AG09319 (cell line): ENCODE results near the gene CALD1.

ENCODE experiments used
- DNase-seq: peaks from one replicate; pipeline ENCODE4 v3.0.0-alpha.2; 2010; ENCODE audit warnings: low read depth; ENCODE audit errors: extremely low read depth
- CTCF ChIP-seq: IDR thresholded peaks from 2 replicates; pipeline ENCODE4 v1.5.1; 2011; ENCODE audit warnings: low read depth, mild to moderate bottlenecking, inconsistent platforms, low read length, moderate library complexity

CALD1 gene

DNA sequence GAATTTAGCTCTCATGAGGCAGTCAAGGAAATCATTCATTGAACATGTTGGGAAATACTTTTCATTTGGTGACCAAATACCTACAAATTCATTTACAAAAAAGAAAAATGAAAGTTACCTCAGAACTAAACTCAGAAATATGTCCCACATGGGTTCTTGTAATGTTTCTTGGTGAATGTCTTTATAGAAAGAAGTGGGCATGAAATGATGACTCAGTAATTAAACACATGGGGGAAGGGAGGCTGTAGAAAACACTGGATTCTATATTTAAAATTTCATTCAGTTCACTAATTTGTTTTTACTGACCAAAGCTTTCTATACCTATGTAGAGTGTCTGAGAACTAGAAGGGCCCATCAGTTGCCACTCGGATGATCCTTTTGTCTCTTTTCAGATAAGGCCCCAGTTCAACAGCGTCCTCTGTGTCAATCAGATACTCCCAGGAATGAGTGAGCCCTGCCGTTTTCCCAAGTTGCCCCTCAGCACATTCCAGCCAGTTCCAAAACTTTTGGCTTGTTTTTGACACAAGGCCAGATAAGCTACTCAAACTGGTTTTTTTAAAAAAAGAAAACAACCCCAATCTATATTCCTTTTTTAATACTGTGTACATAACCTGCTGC is 157.6 kb downstream of the CALD1 start:
- no peak for TF ChIP-seq CTCF
- no peak for DNase-seq

DNA sequence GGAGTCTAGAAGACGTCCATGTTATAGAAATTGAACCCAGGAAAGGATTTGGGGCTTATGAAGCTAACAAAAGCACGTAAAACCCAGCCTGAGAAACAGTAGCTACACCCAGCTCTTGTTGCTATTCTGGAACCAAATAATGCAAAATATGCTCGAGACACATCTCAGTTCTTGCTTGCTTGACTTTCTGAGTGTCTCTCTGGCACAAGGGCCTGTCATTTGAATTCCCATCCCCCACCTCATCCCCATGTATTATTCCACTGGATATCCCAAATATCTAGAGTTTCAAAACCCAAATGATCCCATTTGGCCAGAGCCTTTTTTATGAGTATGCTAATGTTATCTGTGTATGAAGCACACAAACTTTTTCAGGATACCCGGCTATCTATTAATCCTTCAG is 158.7 kb downstream of the CALD1 start:
- DNase-seq: no peak
- TF ChIP-seq CTCF: no peak

DNA sequence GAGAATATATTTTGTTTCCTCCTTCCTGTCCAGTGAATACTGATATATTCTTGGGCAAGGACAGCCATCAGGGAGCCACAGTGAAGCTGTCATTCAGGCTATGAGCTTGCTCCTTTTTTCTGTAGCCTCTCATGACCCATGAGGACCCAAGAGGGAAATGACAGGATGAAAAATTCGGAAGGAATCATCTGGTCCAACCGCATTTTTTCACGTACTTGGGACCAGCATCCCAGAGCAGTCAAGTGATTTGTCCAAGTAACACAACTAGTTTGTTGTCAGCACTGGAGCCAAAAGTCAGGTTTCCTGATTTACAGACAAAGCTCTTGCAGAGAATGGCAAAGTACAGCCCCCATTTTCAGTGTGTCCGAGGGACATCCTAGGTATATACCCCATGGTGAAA is 159.7 kb downstream of the CALD1 start:
- no peak for TF ChIP-seq CTCF
- no peak for DNase-seq

- no peak for DNase-seq
- no peak for TF ChIP-seq CTCF
These were observed 161.3 kb downstream of the CALD1 start for GRCh38 chr7:134940729-134941128.

DNA sequence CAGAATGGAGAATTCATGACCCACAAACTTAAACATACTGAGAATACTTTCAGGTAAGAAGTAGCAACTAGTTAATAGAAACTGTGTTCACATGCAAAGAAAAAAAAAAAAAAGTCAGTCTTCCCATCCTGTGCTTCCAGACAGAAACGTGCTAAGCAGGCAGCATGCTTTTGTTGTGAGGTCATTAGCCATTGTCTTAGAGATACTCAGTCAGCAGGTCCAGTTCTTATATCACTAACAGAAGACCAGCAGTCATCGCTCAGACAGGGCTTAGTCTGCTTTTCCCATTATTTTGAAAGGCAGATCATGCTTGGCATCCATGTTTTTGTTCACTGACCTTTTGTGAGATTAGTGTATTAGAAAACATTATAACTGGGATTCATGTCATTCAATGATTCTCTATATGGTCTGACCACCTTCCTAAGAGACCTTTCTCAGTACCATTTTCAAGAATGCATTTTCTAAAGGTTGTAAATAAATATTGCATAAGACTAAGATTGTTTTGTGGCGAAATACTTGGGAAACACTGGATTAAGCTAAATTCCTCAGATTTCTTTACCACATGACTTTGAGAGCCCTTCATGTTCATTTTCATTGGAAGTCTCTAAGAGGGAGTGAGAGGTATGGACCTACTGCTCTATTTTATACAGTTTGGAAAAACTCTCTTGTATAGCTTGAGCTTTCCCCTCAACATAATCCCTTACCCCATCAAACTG is 161.9 kb downstream of the CALD1 start:
- DNase-seq: peak; percentile 52

GRCh38 chr7:134941952-134942351 is 162.5 kb downstream of the CALD1 start:
- TF ChIP-seq CTCF: no peak
- no peak for DNase-seq

More for the DNA sequence above, 161.9 kb downstream of the CALD1 start:
- no peak for TF ChIP-seq CTCF

- TF ChIP-seq CTCF: no peak
- no peak for DNase-seq
These were observed 163.4 kb downstream of the CALD1 start for GRCh38 chr7:134942690-134943466.
